ENCODE data around the gene RRM2.

DNA sequence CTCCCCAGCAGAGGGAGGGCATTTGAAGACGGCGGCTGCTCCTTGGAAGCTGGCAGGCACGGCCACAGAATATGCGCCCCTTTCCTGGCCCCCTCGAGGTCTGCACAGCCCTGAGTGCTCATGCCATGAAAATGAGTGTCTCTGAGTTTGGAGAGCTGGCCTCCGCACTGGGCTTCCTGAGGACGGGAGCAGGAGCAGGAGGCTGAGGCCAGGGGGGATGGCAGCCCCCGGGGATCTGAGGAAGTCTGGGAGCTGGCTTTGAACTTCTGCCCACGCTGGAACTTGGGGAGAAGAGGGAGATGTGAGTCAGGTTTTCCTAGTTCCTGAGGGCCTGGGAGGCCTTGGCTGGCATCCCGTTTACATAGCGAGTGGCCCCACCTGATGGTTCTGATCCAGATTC lies 47.0 kb downstream of the RRM2 start:
- TF ChIP-seq CTCF (IDR thresholded peaks at IDR 0.05; ENCODE audit: low read length) (no peak), EZH2 (optimal IDR thresholded peaks at IDR 0.05; ENCODE audit: low read depth, low read length) (no peak), EZH2phosphoT487 (IDR thresholded peaks at IDR 0.05; ENCODE audit: low read length) (no peak)

Measured in MM.1S (cell line).